Measurements from ENCODE around the gene HS6ST1. TPM values are rescaled to one million over a fixed set of nuclear protein-coding genes. Genes with fewer than 3 reads are reported as not detected.

Gene HS6ST1
- total and polyA plus RNA-seq, 2 donors (not counting 3 experiments of a cell fraction or from before 2014, with no cell fraction given): 12.8 to 19.4 TPM

DNA sequence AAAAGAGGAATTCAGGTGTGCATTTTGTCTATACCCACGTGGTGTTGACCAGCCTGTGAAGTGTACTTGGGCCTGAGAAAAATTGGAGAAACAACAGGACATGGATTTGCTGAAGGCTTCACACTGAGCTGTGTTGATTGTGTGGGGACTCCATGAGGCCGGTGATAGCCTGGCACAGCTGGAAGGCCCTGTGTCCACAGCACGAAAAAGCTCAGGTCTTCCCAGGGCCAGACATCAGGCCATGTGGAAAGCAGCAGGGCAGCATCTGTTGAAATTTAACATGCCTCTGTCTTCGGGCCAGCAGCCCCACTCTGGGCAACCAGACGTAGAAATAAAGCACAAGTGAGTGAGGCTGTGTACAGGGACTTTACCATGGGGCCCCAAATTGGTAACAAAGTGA lies 84.1 kb downstream of the HS6ST1 start:
- DNase-seq (ENCODE audit: low read depth, low spot score) (no peak), FAIRE-seq (no peak)
- ChIA-PET CTCF (interaction anchor here (1.0 to 6.0 kb wide), 6 partner anchors 9 to 171 kb away, joined by 3 to 66 read pairs (median 6); no protein-coding TSS in a partner anchor), POLR2A (no interaction called here)
- dilution Hi-C loops (cut with MboI; ENCODE audit: extremely low pct_ligation_motif_present, low sequenced_read_pairs) (no loop called here), intact Hi-C loops (cut with micrococcal nuclease) (no loop called here)
- H3K9me1 ChIP-seq (replicated peaks; ENCODE audit: control insufficient read depth, extremely low read depth, insufficient read depth, low read length): no peaks in the 10 kb centered on the region
- H2AFZ ChIP-seq (ENCODE audit: low read depth, low read length): no peak overlapping the region
- no peak overlapping the region for H3K4me3 ChIP-seq (replicated peaks in 1 of 3; ENCODE audit: insufficient read depth in 1 of 3, low read depth in 1 of 3, low read length in 3 of 3)
- no peaks in the 10 kb centered on the region for H3K36me3 ChIP-seq (ENCODE audit: control insufficient read depth in 2 of 2, extremely low read depth in 1 of 2, insufficient read depth in 2 of 2, low read length in 2 of 2)
- BruUV-seq (replicated peaks): no TSS peak
- no peak overlapping the region for H3K4me2 ChIP-seq (ENCODE audit: insufficient read depth, low read length)
- H3K27me3 ChIP-seq (ENCODE audit: control insufficient read depth in 2 of 2, insufficient read depth in 2 of 2, low read length in 2 of 2): no peaks in the 10 kb centered on the region
- no peaks in the 10 kb centered on the region for H4K20me1 ChIP-seq (replicated peaks; ENCODE audit: control insufficient read depth, extremely low read depth, insufficient read depth, low read length)
- no peak overlapping the region for H3K9ac ChIP-seq (replicated peaks; ENCODE audit: extremely low read depth, insufficient read depth, low read length)
- no peaks in the 10 kb centered on the region for H3K79me2 ChIP-seq (ENCODE audit: control insufficient read depth, insufficient read depth, low read length)
- no peak overlapping the region for H3K27ac ChIP-seq (ENCODE audit: insufficient read depth, low read depth, low read length)
- H3K4me1 ChIP-seq (ENCODE audit: control insufficient read depth, extremely low read depth, insufficient read depth, low read length): peaks cover 6% of the 10 kb centered on the region
- no peak for TF ChIP-seq EZH2 (IDR thresholded peaks at IDR 0.05; ENCODE audit: borderline replicate concordance, low read depth, low read length, severe bottlenecking)
- TF ChIP-seq MYC (IDR thresholded peaks at IDR 0.05; ENCODE audit: low read depth, low read length): no peak
- no peak for TF ChIP-seq JUN (IDR thresholded peaks at IDR 0.05; ENCODE audit: borderline replicate concordance, insufficient read depth, insufficient read length, low read depth)
- TF ChIP-seq POLR2A (IDR thresholded peaks at IDR 0.05; ENCODE audit: low read depth, low read length): no peak
- TF ChIP-seq GATA2 (IDR thresholded peaks at IDR 0.05; ENCODE audit: insufficient read depth, insufficient read length, low read depth, low read length): no peak
- TF ChIP-seq, protein P1, sequence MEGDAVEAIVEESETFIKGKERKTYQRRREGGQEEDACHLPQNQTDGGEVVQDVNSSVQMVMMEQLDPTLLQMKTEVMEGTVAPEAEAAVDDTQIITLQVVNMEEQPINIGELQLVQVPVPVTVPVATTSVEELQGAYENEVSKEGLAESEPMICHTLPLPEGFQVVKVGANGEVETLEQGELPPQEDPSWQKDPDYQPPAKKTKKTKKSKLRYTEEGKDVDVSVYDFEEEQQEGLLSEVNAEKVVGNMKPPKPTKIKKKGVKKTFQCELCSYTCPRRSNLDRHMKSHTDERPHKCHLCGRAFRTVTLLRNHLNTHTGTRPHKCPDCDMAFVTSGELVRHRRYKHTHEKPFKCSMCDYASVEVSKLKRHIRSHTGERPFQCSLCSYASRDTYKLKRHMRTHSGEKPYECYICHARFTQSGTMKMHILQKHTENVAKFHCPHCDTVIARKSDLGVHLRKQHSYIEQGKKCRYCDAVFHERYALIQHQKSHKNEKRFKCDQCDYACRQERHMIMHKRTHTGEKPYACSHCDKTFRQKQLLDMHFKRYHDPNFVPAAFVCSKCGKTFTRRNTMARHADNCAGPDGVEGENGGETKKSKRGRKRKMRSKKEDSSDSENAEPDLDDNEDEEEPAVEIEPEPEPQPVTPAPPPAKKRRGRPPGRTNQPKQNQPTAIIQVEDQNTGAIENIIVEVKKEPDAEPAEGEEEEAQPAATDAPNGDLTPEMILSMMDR (IDR thresholded peaks at IDR 0.05; ENCODE audit: extremely low read depth in 1 of 2, insufficient read depth in 1 of 2, low read depth in 1 of 2, low read length in 2 of 2): no peak
- no peak for TF ChIP-seq POLR2AphosphoS5 (IDR thresholded peaks at IDR 0.05; ENCODE audit: insufficient read depth, low read depth, low read length)
- no peak for TF ChIP-seq FOS (IDR thresholded peaks at IDR 0.05; ENCODE audit: borderline replicate concordance, insufficient read depth, low read length)
- no peaks in the 10 kb centered on the region for H3K9me3 ChIP-seq (replicated peaks; ENCODE audit: control insufficient read depth, insufficient read depth, low read length)
